Fibroblast of pulmonary artery (primary cell): ENCODE results near the gene EFNA4.
"Not testable (repeated sequence)": the region's sequence is repeated elsewhere in the genome, so short reads cannot be mapped to it uniquely, and the experiment has no call there.

Experiments used
- DNase-seq: peaks from one replicate; pipeline ENCODE4 v3.0.0-alpha.2; 2010; ENCODE audit warnings: low read depth
- H3K4me3 ChIP-seq: replicated peaks from 2 replicates; pipeline ENCODE4 v1.5.1; 2011; ENCODE audit warnings: low read depth, mild to moderate bottlenecking, control low read depth, low read length, moderate library complexity
- CTCF ChIP-seq: IDR thresholded peaks from 2 replicates; pipeline ENCODE4 v1.5.1; 2011; ENCODE audit warnings: mild to moderate bottlenecking, control low read depth, low read length, inconsistent platforms; ENCODE audit errors: missing control alignments

Gene EFNA4

GRCh38 chr1:155110381-155110780 lies 46.8 kb downstream of the EFNA4 start:
- H3K4me3 ChIP-seq, result no peak overlapping the region
- DNase-seq, result no peak
- TF ChIP-seq CTCF, result no peak

GRCh38 chr1:155110826-155111225 lies 47.3 kb downstream of the EFNA4 start:
- DNase-seq, result no peak
- TF ChIP-seq CTCF, result no peak
- H3K4me3 ChIP-seq, result no peak overlapping the region

GRCh38 chr1:155113450-155113980 lies 50.0 kb downstream of the EFNA4 start:
- DNase-seq, result no peak
- no peak overlapping the region for H3K4me3 ChIP-seq
- no peak for TF ChIP-seq CTCF

GRCh38 chr1:155116113-155116764 lies 52.7 kb downstream of the EFNA4 start:
- no peak for DNase-seq
- H3K4me3 ChIP-seq, result no peak overlapping the region
- TF ChIP-seq CTCF, result no peak

GRCh38 chr1:155117610-155118009 lies 54.1 kb downstream of the EFNA4 start:
- H3K4me3 ChIP-seq, result no peak overlapping the region
- no peak for TF ChIP-seq CTCF
- DNase-seq, result no peak

GRCh38 chr1:155118090-155118489 lies 54.5 kb downstream of the EFNA4 start:
- not testable (repeated sequence) for DNase-seq, H3K4me3 ChIP-seq
